MM.1S (cell line): ENCODE data around the gene EMP1.

Experiments used
- CTCF ChIP-seq: fragments of 300-600 bp; sonication (generic); IDR thresholded peaks from 2 replicates; pipeline ENCODE4 v1.5.1; 2016; ENCODE audit warnings: antibody characterized with exemption, low read length, mixed read lengths
- EZH2 ChIP-seq: fragments of 300-600 bp; sonication (generic); optimal IDR thresholded peaks from 2 replicates; pipeline ENCODE3; 2017; ENCODE audit warnings: low read depth, mild to moderate bottlenecking, antibody characterized with exemption, low read length, mixed read lengths
- EZH2phosphoT487 ChIP-seq: fragments of 300-600 bp; sonication (generic); IDR thresholded peaks from 2 replicates; pipeline ENCODE4 v1.6.1; 2018; ENCODE audit warnings: antibody characterized with exemption, low read length

DNA sequence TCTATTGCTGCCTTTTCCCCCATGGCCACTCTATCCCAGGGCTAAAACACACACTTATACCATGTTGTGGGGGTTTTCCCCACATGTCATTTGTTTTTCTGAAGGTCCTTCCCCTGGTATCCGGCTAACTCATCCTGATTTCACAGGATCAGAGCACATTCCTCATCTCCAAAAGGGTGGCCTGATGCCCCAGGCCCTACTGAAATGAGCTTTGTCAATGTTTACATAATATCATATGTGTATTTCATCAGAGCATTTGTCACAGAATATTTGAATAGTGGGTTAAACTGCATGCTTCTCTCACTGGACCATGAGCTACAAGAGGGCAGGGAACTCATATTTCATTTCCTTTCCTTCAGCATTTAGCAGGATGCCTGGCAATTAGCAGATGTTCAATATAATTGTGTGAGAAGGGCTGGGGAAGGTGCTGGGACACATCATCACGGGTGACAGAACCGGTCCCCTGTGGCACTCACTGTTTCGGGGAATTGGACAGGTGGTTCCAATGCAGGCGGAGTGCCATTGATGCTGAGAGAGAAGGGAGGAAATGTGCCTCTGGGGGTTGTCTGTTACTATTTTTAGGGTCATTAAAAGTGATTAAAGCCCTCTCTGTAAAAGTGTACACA, 26.8 kb downstream of the EMP1 start:
- TF ChIP-seq CTCF (no peak), EZH2 (no peak), EZH2phosphoT487 (no peak)
